HEK293 (cell line): ENCODE results near the gene HSD17B3.

Source experiments
- CTCF ChIA-PET: fragments of 350-600 bp; formaldehyde crosslinking; extraction: SDS; loops from one replicate; lab custom pipeline; 2021; ENCODE audit warnings: antibody characterized with exemption; lab: Yijun Ruan, JAX
- POLR2A ChIA-PET: fragments of 300-600 bp; formaldehyde crosslinking; extraction: SDS; loops from one replicate; lab custom pipeline; 2020; ENCODE audit warnings: antibody characterized with exemption, inconsistent platforms; lab: Yijun Ruan, JAX
- H3K27ac ChIP-seq: fragments of 200-500 bp; sonication (Bioruptor generic); 2 replicates; pipeline ENCODE4 v1.5.1; 2014; ENCODE audit warnings: low read depth, low read length, control low read depth, inconsistent platforms; ENCODE audit errors: extremely low read depth
- H3K36me3 ChIP-seq, 2 experiments: fragments of 200-500 bp in 1 of 2; sonication (Bioruptor generic) in 1 of 2; 1 replicate in 1 of 2; 2 replicates in 1 of 2; pipeline ENCODE4 v1.5.1; 2014 to 2017; ENCODE audit warnings: inconsistent platforms in 2 of 2, low read length in 2 of 2; ENCODE audit not compliant: control insufficient read depth in 2 of 2, insufficient read depth in 1 of 2
- H3K4me1 ChIP-seq: fragments of 200-500 bp; sonication (Bioruptor generic); 2 replicates; pipeline ENCODE4 v1.5.1; 2014; ENCODE audit warnings: mild to moderate bottlenecking, low read length, inconsistent platforms; ENCODE audit not compliant: control insufficient read depth, insufficient read depth
- H3K4me3 ChIP-seq: 2 replicates; pipeline ENCODE4 v1.5.1; 2011; ENCODE audit warnings: low read depth, mild to moderate bottlenecking, control low read depth, low read length, moderate library complexity
- H3K9me3 ChIP-seq: fragments of 200-500 bp; sonication (Bioruptor generic); 2 replicates; pipeline ENCODE4 v1.5.1; 2014; ENCODE audit warnings: low read depth, low read length, inconsistent platforms; ENCODE audit not compliant: control insufficient read depth, insufficient read depth
- GLIS1 ChIP-seq: fragments of 450-650 bp; formaldehyde crosslinking; IDR thresholded peaks from 2 replicates; pipeline ENCODE4 v1.5.1; 2016; ENCODE audit warnings: missing biosample characterization, missing genetic modification characterization
- GLIS2 ChIP-seq: fragments of 450-650 bp; formaldehyde crosslinking; IDR thresholded peaks from 2 replicates; pipeline ENCODE4 v1.5.1; 2016; ENCODE audit warnings: missing biosample characterization, missing genetic modification characterization
- KLF9 ChIP-seq: fragments of 450-650 bp; formaldehyde crosslinking; IDR thresholded peaks from 2 replicates; pipeline ENCODE4 v1.5.1; 2016; ENCODE audit warnings: missing biosample characterization, missing genetic modification characterization, low read depth
- MZF1 ChIP-seq: fragments of 450-650 bp; formaldehyde crosslinking; IDR thresholded peaks from 2 replicates; pipeline ENCODE4 v1.5.1; 2017; ENCODE audit warnings: missing biosample characterization, missing genetic modification characterization, borderline replicate concordance
- SCRT1 ChIP-seq: fragments of 450-650 bp; formaldehyde crosslinking; IDR thresholded peaks from 2 replicates; pipeline ENCODE4 v1.5.1; 2016; ENCODE audit warnings: missing biosample characterization, missing genetic modification characterization, borderline replicate concordance
- TRIM28 ChIP-seq: IDR thresholded peaks from 2 replicates; pipeline ENCODE4 v1.6.1; 2011; ENCODE audit warnings: low read length, control low read depth, borderline replicate concordance
- ZBTB20 ChIP-seq: fragments of 450-650 bp; formaldehyde crosslinking; IDR thresholded peaks from 2 replicates; pipeline ENCODE4 v1.5.1; 2016; ENCODE audit warnings: missing biosample characterization, missing genetic modification characterization
- ZFP69B ChIP-seq: fragments of 450-650 bp; formaldehyde crosslinking; IDR thresholded peaks from 2 replicates; pipeline ENCODE4 v1.5.1; 2016; ENCODE audit warnings: missing biosample characterization, missing genetic modification characterization
- ZIC2 ChIP-seq: fragments of 450-650 bp; formaldehyde crosslinking; IDR thresholded peaks from 2 replicates; pipeline ENCODE4 v1.5.1; 2016; ENCODE audit warnings: missing biosample characterization, missing genetic modification characterization
- ZNF157 ChIP-seq: fragments of 450-650 bp; formaldehyde crosslinking; IDR thresholded peaks from 2 replicates; pipeline ENCODE4 v1.5.1; 2016; ENCODE audit warnings: missing biosample characterization, missing genetic modification characterization
- ZNF394 ChIP-seq: fragments of 450-650 bp; formaldehyde crosslinking; IDR thresholded peaks from 2 replicates; pipeline ENCODE4 v1.5.1; 2016; ENCODE audit warnings: missing biosample characterization, missing genetic modification characterization, mild to moderate bottlenecking, moderate library complexity, borderline replicate concordance
- ZNF501 ChIP-seq: fragments of 450-650 bp; formaldehyde crosslinking; IDR thresholded peaks from 2 replicates; pipeline ENCODE4 v1.5.1; 2016; ENCODE audit warnings: missing biosample characterization, missing genetic modification characterization
- ZNF558 ChIP-seq: fragments of 450-650 bp; formaldehyde crosslinking; IDR thresholded peaks from 2 replicates; pipeline ENCODE4 v1.5.1; 2016; ENCODE audit warnings: missing biosample characterization, missing genetic modification characterization
- ZNF561 ChIP-seq: fragments of 450-650 bp; IDR thresholded peaks from 2 replicates; pipeline ENCODE4 v1.5.1; 2018; ENCODE audit warnings: missing biosample characterization, missing genetic modification characterization, borderline replicate concordance
- ZNF624 ChIP-seq: fragments of 450-650 bp; formaldehyde crosslinking; IDR thresholded peaks from 2 replicates; pipeline ENCODE4 v1.5.1; 2017; ENCODE audit warnings: missing biosample characterization, missing genetic modification characterization
- ZNF626 ChIP-seq: fragments of 450-650 bp; sonication (Bioruptor Pico); formaldehyde crosslinking; IDR thresholded peaks from 2 replicates; pipeline ENCODE4 v1.5.1; 2018; ENCODE audit warnings: missing biosample characterization, missing genetic modification characterization, inconsistent platforms
- ZNF776 ChIP-seq: fragments of 450-650 bp; formaldehyde crosslinking; IDR thresholded peaks from 2 replicates; pipeline ENCODE4 v1.5.0; 2017; ENCODE audit warnings: missing biosample characterization, missing genetic modification characterization, borderline replicate concordance
- TF ChIP-seq, protein P1 (sequence below): fragments of 450-650 bp; formaldehyde crosslinking; IDR thresholded peaks from 2 replicates; pipeline ENCODE4 v1.5.1; 2017; ENCODE audit warnings: missing biosample characterization, mild to moderate bottlenecking, missing genetic modification characterization, moderate library complexity
- TF ChIP-seq, protein P2 (sequence below): fragments of 450-650 bp; formaldehyde crosslinking; IDR thresholded peaks from 2 replicates; pipeline ENCODE4 v1.5.1; 2016; ENCODE audit warnings: missing biosample characterization, missing genetic modification characterization
- TF ChIP-seq, protein P3 (sequence below): fragments of 450-650 bp; formaldehyde crosslinking; conservative IDR thresholded peaks from 2 replicates; pipeline ENCODE4 v1.5.1; 2016; ENCODE audit warnings: low read depth, missing biosample characterization, missing genetic modification characterization
- TF ChIP-seq, protein P4 (sequence below): fragments of 450-650 bp; formaldehyde crosslinking; IDR thresholded peaks from 2 replicates; pipeline ENCODE4 v1.5.1; 2016; ENCODE audit warnings: missing biosample characterization, missing genetic modification characterization

Gene HSD17B3

DNA sequence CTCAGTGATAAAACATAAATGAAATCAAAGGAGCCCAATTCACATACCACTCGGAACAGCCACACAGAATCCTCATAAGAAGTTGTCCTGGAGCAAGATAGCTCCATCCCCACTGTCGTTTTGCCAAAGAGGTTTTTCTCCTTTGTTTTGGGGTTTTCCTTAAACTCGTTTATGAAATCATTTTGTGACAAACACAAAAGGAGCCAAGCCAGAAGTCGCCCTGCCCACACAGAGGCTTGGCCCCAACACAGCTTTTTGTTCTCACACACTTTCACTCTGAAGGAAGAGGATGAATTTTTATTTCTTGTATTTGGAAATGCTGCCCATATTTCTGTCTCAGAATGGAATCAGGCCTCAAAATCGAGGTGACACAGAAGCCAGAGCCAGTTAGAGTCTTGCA, 113.4 kb downstream of the HSD17B3 start:
- ChIA-PET CTCF (interaction anchor here (0.5 to 0.9 kb wide), 4 partner anchors 9 to 1271 kb away, joined by 3 read pairs; no protein-coding TSS in a partner anchor), POLR2A (no interaction called here)
- TF ChIP-seq ZNF558: no peak
- TF ChIP-seq ZNF561 (tag by site-specific recombination): no peak
- H3K36me3 ChIP-seq: no peaks in the 10 kb centered on the region
- H3K4me3 ChIP-seq: no peak overlapping the region
- H3K9me3 ChIP-seq: no peaks in the 10 kb centered on the region; the same call in 1 of the 2 replicates
- no peaks in the 10 kb centered on the region for H3K4me1 ChIP-seq
- H3K27ac ChIP-seq: no peak overlapping the region

DNA sequence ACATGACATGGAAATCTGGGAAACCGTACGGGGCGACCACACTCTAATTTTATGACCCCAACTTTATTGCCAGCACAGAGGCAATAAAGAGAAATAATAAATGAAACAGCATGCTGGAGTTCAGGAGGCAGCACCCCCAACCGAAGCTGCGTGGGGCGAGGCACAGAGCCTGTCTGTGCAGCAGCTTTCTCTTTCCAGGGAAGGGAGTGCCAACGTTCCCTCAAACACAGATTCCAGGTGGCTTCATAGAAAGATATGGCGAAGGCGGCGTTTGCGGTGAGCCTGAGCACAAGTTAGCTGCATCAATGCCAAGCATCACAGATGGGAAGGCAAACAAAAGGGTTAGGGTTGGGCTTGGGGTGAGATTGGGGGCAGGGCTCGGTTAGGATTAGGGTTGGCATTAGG, 114.8 kb downstream of the HSD17B3 start:
- Histone ChIP-seq H3K4me1 (no peaks in the 10 kb centered on the region), H3K36me3 (no peaks in the 10 kb centered on the region), H3K27ac (no peak overlapping the region), H3K4me3 (no peak overlapping the region)
- POLR2A ChIA-PET: no interaction called here
- TF ChIP-seq, protein P1, sequence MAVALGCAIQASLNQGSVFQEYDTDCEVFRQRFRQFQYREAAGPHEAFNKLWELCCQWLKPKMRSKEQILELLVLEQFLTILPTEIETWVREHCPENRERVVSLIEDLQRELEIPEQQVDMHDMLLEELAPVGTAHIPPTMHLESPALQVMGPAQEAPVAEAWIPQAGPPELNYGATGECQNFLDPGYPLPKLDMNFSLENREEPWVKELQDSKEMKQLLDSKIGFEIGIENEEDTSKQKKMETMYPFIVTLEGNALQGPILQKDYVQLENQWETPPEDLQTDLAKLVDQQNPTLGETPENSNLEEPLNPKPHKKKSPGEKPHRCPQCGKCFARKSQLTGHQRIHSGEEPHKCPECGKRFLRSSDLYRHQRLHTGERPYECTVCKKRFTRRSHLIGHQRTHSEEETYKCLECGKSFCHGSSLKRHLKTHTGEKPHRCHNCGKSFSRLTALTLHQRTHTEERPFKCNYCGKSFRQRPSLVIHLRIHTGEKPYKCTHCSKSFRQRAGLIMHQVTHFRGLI: peak; percentile 31; the same call in 1 of the 2 replicates
- peak; percentile 89 for TF ChIP-seq ZIC2
- TF ChIP-seq GLIS1 (tag by site-specific recombination): peak; percentile 54
- TF ChIP-seq GLIS2 (tag by site-specific recombination): no peak
- TF ChIP-seq ZBTB20 (tag by site-specific recombination): peak; percentile 64
- TF ChIP-seq, all 188 proteins: peak for 4
- CTCF ChIA-PET: interaction anchor here (0.7 kb wide), 1 partner anchor 848 kb away, joined by 3 read pairs; no protein-coding TSS in a partner anchor
- H3K9me3 ChIP-seq: no peaks in the 10 kb centered on the region; the same call in 1 of the 2 replicates

DNA sequence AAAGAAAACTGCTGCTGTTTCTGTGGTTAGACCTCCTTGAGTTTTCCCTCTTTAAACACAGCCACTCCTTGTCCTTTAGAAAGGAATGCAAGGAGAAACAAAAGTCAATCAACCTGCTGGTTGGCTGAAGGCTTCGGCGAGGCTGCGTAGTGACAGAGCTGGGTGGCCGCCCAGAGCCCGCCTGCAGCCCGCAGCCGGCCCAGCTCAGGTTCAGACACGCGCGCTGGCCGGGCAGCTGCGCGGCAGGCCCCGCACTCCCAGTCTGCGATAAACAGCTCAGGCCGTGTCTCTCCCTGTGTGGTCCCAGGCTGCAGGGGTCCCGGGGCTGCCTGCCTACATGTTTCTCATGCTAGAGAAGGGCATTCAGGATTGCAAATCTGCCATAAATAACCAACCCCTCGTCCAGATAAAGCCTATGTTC, 115.4 kb downstream of the HSD17B3 start:
- no peaks in the 10 kb centered on the region; the same call in 1 of the 2 replicates for H3K9me3 ChIP-seq
- no peak overlapping the region for H3K27ac ChIP-seq
- no peak overlapping the region for H3K4me3 ChIP-seq
- H3K36me3 ChIP-seq: no peaks in the 10 kb centered on the region
- POLR2A ChIA-PET: no interaction called here
- CTCF ChIA-PET: interaction anchor here (0.6 to 0.7 kb wide), 2 partner anchors 386 to 441 kb away, joined by 3 to 4 read pairs; no protein-coding TSS in a partner anchor
- H3K4me1 ChIP-seq: no peaks in the 10 kb centered on the region
- TF ChIP-seq SCRT1 (tag by site-specific recombination): no peak
- TF ChIP-seq ZNF394 (tag by site-specific recombination): no peak
- TF ChIP-seq ZFP69B (tag by site-specific recombination): no peak
- no peak for TF ChIP-seq ZNF776
- TF ChIP-seq, protein P2, sequence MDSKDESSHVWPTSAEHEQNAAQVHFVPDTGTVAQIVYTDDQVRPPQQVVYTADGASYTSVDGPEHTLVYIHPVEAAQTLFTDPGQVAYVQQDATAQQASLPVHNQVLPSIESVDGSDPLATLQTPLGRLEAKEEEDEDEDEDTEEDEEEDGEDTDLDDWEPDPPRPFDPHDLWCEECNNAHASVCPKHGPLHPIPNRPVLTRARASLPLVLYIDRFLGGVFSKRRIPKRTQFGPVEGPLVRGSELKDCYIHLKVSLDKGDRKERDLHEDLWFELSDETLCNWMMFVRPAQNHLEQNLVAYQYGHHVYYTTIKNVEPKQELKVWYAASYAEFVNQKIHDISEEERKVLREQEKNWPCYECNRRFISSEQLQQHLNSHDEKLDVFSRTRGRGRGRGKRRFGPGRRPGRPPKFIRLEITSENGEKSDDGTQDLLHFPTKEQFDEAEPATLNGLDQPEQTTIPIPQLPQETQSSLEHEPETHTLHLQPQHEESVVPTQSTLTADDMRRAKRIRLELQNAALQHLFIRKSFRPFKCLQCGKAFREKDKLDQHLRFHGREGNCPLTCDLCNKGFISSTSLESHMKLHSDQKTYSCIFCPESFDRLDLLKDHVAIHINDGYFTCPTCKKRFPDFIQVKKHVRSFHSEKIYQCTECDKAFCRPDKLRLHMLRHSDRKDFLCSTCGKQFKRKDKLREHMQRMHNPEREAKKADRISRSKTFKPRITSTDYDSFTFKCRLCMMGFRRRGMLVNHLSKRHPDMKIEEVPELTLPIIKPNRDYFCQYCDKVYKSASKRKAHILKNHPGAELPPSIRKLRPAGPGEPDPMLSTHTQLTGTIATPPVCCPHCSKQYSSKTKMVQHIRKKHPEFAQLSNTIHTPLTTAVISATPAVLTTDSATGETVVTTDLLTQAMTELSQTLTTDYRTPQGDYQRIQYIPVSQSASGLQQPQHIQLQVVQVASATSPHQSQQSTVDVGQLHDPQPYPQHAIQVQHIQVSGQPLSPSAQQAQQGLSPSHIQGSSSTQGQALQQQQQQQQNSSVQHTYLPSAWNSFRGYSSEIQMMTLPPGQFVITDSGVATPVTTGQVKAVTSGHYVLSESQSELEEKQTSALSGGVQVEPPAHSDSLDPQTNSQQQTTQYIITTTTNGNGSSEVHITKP: no peak
- TF ChIP-seq ZNF626 (tag by site-specific recombination): no peak
- no peak for TF ChIP-seq KLF9
- no peak for TF ChIP-seq ZNF624
- TF ChIP-seq, protein P3, sequence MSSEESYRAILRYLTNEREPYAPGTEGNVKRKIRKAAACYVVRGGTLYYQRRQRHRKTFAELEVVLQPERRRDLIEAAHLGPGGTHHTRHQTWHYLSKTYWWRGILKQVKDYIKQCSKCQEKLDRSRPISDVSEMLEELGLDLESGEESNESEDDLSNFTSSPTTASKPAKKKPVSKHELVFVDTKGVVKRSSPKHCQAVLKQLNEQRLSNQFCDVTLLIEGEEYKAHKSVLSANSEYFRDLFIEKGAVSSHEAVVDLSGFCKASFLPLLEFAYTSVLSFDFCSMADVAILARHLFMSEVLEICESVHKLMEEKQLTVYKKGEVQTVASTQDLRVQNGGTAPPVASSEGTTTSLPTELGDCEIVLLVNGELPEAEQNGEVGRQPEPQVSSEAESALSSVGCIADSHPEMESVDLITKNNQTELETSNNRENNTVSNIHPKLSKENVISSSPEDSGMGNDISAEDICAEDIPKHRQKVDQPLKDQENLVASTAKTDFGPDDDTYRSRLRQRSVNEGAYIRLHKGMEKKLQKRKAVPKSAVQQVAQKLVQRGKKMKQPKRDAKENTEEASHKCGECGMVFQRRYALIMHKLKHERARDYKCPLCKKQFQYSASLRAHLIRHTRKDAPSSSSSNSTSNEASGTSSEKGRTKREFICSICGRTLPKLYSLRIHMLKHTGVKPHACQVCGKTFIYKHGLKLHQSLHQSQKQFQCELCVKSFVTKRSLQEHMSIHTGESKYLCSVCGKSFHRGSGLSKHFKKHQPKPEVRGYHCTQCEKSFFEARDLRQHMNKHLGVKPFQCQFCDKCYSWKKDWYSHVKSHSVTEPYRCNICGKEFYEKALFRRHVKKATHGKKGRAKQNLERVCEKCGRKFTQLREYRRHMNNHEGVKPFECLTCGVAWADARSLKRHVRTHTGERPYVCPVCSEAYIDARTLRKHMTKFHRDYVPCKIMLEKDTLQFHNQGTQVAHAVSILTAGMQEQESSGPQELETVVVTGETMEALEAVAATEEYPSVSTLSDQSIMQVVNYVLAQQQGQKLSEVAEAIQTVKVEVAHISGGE (tag by site-specific recombination): no peak
- no peak for TF ChIP-seq TRIM28
- TF ChIP-seq, protein P4, sequence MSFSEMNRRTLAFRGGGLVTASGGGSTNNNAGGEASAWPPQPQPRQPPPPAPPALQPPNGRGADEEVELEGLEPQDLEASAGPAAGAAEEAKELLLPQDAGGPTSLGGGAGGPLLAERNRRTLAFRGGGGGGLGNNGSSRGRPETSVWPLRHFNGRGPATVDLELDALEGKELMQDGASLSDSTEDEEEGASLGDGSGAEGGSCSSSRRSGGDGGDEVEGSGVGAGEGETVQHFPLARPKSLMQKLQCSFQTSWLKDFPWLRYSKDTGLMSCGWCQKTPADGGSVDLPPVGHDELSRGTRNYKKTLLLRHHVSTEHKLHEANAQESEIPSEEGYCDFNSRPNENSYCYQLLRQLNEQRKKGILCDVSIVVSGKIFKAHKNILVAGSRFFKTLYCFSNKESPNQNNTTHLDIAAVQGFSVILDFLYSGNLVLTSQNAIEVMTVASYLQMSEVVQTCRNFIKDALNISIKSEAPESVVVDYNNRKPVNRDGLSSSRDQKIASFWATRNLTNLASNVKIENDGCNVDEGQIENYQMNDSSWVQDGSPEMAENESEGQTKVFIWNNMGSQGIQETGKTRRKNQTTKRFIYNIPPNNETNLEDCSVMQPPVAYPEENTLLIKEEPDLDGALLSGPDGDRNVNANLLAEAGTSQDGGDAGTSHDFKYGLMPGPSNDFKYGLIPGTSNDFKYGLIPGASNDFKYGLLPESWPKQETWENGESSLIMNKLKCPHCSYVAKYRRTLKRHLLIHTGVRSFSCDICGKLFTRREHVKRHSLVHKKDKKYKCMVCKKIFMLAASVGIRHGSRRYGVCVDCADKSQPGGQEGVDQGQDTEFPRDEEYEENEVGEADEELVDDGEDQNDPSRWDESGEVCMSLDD (tag by site-specific recombination): no peak
- TF ChIP-seq ZNF501: no peak
- no peak for TF ChIP-seq ZNF157 (tag by site-specific recombination)
- TF ChIP-seq MZF1 (tag by site-specific recombination): no peak
